Measurements from ENCODE around the gene FHOD3. TPM values are rescaled to one million over a fixed set of nuclear protein-coding genes. Genes with fewer than 3 reads are reported as not detected.

The FHOD3 gene
- total RNA-seq, 3 donors from 2014 or later: 2.7 to 14.4 (median 4.0) TPM

DNA sequence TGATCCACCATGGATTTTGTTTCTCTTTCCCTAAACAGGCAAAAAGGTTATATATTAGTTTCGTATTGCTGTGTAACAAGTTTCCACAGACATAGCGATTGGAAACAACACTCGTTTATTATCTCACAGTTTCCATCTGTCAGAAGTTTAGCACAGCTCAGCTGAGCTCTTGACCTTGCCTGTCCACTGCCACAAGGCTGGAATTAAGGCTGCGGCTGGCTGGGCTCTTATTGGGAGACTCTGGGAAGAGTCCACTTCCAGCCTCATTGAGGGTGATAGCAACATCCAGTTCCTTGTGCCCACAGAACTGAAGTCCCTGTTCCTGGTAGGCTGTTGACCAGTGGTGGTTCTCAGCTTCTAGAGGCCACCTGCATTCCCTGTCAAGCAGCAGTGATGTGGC is 410.9 kb downstream of the FHOD3 start:
- H3K36me3 ChIP-seq (ENCODE audit: low read depth): no peaks in the 10 kb centered on the region
- no peak overlapping the region for H3K4me3 ChIP-seq
- intact Hi-C loops (cut with DNase I, micrococcal nuclease): no loop called here
- no peaks in the 10 kb centered on the region for H3K4me1 ChIP-seq (ENCODE audit: low read depth)
- no peak for DNase-seq
- H3K9me3 ChIP-seq: no peaks in the 10 kb centered on the region
- TF ChIP-seq, protein P1, sequence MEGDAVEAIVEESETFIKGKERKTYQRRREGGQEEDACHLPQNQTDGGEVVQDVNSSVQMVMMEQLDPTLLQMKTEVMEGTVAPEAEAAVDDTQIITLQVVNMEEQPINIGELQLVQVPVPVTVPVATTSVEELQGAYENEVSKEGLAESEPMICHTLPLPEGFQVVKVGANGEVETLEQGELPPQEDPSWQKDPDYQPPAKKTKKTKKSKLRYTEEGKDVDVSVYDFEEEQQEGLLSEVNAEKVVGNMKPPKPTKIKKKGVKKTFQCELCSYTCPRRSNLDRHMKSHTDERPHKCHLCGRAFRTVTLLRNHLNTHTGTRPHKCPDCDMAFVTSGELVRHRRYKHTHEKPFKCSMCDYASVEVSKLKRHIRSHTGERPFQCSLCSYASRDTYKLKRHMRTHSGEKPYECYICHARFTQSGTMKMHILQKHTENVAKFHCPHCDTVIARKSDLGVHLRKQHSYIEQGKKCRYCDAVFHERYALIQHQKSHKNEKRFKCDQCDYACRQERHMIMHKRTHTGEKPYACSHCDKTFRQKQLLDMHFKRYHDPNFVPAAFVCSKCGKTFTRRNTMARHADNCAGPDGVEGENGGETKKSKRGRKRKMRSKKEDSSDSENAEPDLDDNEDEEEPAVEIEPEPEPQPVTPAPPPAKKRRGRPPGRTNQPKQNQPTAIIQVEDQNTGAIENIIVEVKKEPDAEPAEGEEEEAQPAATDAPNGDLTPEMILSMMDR (IDR thresholded peaks at IDR 0.05): no peak
- ATAC-seq: no peak

DNA sequence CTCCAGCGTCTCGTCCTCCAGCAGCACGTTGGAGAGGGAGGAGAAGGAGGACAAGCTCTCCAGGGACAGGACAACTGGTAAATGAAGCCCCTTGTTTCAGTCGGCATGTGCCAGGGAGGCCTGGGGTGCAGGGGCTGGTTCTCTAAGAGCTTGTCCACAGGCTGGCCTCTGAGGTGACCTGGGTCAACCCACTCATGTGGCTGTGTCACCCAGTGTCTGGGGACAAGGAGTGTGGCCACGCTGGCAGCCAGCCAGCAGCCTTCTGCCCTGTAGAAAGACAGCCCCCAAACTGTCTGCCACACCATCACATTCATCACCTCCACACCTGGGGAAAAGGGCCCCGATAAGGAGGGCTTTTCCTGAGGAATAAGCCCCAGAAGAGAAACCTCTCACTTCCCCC is 411.8 kb downstream of the FHOD3 start:
- ATAC-seq: no peak
- intact Hi-C loops (cut with DNase I, micrococcal nuclease): no loop called here
- TF ChIP-seq, protein P1 (IDR thresholded peaks at IDR 0.05): no peak
- Histone ChIP-seq H3K4me1 (ENCODE audit: low read depth) (no peaks in the 10 kb centered on the region), H3K4me3 (no peak overlapping the region), H3K9me3 (no peaks in the 10 kb centered on the region), H3K36me3 (ENCODE audit: low read depth) (no peaks in the 10 kb centered on the region)
- no peak for DNase-seq

DNA sequence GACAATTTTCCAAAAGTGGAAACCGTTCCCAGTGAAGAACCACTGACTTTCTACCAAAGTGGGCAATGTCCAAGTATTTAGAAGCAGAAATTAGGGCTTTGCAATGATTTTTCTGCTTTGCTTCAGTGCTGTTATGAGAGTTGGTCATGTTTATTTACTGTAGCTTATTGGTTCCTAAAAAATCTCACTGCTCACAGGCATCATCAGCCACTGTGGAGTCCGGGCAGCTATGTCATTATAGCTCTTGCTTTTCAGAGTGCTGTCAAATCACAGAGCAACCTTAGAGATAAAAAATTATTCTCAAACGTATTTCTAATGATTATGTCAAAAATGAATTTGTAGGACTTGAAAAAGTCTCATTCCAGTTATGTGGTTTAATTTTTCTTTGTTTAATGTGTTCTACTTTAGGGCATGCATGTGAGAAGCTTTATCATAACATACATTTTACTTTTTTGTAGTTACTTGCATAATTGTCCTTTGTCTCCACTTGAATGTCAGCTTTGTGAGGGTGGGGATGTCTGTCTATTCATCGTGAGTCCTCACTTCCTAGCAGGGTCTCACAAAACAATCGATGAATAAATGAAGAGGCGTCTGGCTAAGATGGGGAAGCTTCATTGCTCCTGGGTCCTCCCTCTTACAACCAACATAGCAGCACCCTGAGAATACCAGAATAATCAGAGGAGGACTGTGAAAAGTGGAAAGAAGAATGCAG is 413.7 kb downstream of the FHOD3 start:
- ATAC-seq: no peak
- TF ChIP-seq, protein P1 (IDR thresholded peaks at IDR 0.05): no peak
- no peaks in the 10 kb centered on the region for H3K9me3 ChIP-seq
- no peak for DNase-seq
- no peaks in the 10 kb centered on the region for H3K4me1 ChIP-seq (ENCODE audit: low read depth)
- no peaks in the 10 kb centered on the region for H3K36me3 ChIP-seq (ENCODE audit: low read depth)
- no peak overlapping the region for H3K4me3 ChIP-seq
- intact Hi-C loops (cut with DNase I, micrococcal nuclease): no loop called here

DNA sequence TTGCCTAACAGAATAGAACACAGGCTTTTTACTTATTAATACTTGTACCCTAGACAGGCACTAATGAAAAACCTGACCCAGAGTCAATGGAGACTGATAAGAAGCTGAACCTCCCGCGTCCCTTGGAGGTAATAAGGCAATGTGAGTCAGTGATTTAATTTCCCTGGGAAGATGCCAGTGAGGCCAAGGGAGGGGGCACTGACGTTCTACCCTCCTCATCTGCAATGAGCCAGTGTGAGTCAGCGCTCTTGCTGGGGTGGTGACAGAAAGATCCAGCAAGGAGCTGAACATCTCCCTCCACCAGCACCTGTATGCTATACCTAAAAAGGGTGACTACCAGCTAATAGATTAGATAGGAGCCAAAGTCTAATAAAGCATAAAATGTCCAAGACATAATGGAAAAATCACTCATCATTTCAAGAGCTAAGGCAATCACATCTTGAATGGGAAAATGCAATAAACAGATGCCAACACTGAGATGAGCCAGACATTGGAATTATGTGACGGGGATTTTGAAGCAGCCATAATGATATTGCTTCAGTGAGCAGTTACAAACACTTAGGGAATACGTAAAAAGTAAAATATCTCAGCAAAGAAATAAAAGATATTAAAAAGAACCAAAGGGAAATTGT is 414.4 kb downstream of the FHOD3 start:
- intact Hi-C loops (cut with DNase I, micrococcal nuclease): no loop called here
- DNase-seq (no peak), ATAC-seq (no peak)
- no peaks in the 10 kb centered on the region for H3K4me1 ChIP-seq (ENCODE audit: low read depth)
- TF ChIP-seq, protein P1 (IDR thresholded peaks at IDR 0.05): no peak
- H3K9me3 ChIP-seq: no peaks in the 10 kb centered on the region
- no peak overlapping the region for H3K4me3 ChIP-seq
- H3K36me3 ChIP-seq (ENCODE audit: low read depth): no peaks in the 10 kb centered on the region

DNA sequence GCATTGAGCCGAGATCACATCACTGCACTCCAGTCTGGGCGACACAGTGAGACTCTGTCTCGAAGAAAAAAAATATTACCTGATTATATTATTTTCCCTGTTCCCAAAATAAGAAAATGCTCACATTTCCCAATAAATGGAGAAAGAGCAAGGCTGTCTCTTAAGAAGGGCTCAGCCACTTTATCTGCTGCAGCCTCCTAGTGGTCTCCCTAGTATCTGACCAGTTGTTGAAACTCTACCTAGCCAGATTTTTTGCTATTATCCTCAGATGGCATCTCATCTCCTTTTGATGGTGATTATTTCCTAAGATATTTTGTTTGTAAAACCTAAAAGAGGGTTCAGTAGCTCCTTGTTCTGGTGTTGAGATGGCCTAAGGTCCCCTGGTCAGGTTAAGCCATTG is 417.0 kb downstream of the FHOD3 start:
- no peak for ATAC-seq

More for the DNA sequence above, 417.0 kb downstream of the FHOD3 start:
- Histone ChIP-seq H3K36me3 (ENCODE audit: low read depth) (no peaks in the 10 kb centered on the region), H3K4me3 (no peak overlapping the region), H3K9me3 (no peaks in the 10 kb centered on the region), H3K4me1 (ENCODE audit: low read depth) (no peaks in the 10 kb centered on the region)
- TF ChIP-seq, protein P1 (IDR thresholded peaks at IDR 0.05): no peak
- DNase-seq: no peak
- intact Hi-C loops (cut with DNase I, micrococcal nuclease): no loop called here

Data from mucosa of descending colon (tissue), 3 donors.